Measurements from ENCODE around the gene SEPTIN1.
"Not testable (repeated sequence)": the region's sequence is repeated elsewhere in the genome, so short reads cannot be mapped to it uniquely, and the experiment has no call there.

The SEPTIN1 gene

DNA sequence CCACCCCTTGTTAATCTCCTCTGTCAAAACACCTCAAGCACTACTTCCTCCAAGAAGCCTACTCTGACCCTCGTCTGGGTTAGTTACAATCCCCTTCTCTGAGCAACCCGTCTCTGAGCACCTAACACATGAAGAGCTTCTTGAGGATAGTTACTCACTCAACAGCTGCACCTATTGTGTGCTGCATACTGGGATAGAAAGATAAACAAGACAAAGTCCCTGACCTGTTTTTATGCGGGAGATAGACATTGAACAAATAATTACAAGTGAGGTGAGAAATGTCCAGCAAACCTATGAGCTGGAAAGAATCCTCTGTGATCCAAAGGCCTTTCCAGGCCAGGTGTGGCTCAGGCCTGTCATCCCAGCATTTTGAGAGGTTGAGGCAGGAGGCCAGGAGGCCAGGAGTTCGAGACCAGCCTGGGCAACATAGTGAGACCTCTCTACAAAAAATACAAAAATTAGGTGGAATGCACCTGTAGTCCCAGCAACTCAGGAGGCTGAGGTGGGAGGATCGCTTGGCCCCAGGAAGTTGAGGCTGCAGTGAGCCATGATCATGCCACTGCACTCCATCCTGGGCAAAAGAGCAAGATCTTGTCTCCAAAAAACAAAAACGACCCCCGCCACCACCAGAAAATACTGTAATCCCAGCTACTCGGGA lies 19.5 kb upstream of the SEPTIN1 start:
- peak; percentile 86 for DNase-seq

DNA sequence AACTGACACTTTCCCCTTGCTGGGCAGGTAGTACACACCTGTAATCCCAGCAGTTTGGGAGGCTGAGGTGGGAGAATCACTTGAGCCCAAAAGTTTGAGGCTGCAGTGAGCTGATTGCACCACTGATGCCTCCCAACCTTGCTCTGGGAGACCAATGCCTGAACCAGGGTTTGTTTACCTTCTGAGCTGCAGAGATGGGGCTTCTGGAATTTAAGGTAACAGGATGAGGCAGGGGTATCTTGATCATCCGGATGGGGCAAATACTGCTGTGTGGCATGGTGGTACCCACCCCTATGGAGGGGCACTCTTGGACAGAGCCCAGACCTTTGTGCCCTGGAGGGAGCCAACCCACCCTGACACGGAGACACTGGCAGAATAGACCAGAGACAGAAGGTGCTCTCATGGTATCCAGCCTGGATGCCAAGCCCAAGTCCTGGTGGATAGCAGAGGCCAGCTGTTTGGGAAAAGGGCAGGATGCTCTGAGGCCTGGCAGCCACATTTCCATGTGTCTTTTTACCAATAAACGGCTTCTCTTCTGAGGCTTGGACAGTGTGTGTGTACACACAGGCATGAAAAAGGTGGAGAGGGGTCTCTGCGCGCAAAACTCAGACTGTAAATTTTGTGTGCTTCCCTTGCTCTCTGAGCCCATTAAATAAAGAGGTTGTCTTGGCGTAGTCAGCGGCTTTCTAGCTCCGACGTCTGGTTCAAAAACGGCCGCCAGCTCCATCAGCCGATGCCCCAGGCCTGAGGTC lies 17.2 kb upstream of the SEPTIN1 start:
- no peak for DNase-seq

DNA sequence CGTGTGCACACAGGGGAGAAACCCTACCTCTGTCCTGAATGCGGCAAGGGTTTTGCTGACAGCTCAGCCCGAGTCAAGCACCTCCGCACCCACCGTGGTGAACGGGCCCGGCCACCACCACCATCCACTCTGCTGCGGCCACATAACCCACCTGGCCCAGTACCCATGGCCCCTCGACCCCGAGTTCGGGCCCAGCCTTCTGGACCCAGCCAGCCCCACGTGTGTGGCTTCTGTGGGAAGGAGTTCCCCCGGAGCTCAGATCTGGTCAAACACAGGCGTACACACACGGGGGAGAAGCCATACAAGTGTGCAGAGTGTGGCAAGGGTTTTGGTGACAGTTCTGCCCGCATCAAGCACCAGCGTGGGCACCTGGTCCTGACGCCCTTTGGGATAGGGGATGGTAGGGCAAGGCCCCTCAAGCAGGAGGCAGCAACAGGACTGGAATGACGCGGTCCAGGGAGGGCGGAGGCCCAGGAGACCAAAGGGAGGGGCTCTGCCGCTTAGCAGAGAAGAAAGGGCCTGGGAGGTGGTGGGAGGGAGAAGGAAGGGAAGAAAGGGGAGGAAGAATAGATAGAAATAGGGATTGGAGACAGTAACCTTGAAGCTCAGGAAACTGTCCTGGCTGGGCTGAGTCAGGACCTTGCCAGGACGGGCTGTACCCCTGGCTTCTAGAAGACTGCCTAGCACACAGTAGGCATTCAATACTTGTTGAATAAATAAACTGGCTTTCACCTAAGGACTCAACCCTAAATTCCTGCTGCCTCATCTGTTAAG lies 16.5 kb upstream of the SEPTIN1 start:
- no peak for DNase-seq

DNA sequence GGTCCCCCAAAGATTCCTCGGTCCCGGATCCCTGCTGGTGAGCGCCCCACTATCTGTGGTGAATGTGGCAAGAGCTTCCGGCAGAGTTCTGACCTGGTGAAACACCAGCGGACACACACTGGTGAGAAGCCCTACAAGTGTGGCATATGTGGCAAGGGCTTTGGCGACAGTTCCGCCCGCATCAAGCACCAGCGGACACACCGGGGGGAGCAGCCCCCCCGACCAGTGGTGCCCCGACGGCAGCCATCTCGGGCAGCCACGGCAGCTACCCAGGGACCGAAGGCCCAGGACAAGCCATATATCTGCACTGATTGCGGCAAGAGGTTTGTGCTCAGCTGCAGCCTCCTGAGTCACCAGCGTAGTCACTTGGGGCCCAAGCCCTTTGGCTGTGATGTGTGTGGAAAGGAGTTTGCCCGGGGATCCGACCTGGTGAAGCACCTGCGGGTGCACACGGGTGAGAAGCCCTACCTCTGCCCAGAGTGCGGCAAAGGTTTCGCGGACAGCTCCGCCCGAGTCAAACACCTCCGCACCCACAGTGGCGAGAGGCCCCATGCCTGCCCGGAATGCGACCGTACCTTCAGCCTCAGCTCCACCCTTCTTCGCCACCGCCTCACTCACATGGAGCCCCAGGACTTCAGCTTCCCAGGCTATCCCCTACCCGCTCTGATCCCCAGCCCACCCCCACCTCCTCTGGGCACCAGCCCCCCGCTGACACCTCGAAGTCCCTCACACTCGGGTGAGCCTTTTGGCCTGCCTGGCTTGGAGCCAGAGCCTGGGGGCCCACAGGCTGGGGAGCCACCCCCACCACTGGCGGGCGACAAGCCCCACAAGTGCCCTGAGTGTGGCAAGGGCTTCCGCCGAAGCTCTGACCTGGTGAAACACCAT lies 15.7 kb upstream of the SEPTIN1 start:
- no peak for DNase-seq

DNA sequence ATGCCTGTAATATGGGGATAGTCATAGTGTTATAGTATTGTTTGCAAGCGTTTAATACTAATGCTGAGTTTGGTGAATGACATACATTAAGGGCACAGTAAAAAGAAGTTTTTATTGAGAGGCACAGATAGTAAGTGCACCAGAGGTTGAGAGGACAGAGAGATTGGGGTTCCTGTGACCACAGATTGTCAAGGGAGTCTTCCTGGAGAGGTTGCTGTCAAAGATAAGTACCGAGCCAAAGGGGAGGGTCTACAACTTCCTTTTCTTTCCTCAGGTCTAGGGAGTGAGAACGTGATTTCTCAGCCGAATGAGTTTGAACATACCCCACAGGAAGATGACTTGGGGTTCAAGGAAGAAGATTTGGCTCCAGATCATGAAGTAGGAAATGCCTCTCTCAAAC lies 14.7 kb upstream of the SEPTIN1 start:
- no peak for DNase-seq

DNA sequence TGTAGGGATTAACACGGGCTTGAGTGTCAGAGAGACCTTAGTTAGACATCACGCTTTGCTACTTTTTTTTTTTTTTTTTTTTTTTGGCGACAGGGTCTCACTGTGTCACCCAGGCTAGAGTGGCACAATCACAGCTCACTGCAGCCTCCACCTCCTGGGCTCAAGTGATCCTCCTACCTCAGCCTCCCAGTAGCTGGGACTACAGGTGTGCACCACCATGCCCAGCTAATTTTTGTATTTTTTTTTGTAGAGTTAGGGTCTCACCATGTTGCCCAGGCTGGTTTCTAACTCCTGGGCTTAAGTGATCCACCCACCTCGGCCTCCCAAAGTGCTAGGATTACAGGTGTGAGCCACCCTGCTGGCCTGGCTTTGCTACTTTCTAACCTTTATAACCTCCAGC lies 14.3 kb upstream of the SEPTIN1 start:
- DNase-seq, result not testable (repeated sequence)

DNA sequence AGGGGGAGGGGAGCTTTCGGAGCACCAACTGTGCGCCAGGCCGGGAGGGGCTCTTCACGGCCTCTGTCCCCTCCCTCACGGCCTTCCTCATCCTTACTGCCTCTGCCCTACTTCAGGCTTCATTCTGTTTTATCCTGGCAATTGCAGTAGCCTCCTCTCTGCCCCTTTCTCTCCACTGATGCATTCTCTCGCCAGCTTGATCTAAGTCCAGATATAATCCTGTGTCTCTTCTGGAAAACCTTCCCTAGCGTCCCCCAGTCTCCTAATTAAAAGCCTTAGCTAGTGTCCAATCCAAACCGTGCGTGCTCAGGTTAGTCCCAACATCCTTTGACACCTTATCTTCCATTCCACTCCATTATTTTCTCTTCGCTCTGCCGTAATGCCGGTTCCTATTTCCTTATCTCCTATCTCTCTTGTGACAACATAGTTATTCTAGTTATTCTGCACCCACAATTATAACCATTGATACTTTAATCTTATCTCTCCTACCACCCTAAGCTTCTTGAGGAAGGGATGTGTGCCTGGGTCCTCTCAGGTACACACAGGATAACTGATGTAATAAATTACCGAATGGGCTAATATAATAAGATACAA lies 13.7 kb upstream of the SEPTIN1 start:
- peak; percentile 50 for DNase-seq

DNA sequence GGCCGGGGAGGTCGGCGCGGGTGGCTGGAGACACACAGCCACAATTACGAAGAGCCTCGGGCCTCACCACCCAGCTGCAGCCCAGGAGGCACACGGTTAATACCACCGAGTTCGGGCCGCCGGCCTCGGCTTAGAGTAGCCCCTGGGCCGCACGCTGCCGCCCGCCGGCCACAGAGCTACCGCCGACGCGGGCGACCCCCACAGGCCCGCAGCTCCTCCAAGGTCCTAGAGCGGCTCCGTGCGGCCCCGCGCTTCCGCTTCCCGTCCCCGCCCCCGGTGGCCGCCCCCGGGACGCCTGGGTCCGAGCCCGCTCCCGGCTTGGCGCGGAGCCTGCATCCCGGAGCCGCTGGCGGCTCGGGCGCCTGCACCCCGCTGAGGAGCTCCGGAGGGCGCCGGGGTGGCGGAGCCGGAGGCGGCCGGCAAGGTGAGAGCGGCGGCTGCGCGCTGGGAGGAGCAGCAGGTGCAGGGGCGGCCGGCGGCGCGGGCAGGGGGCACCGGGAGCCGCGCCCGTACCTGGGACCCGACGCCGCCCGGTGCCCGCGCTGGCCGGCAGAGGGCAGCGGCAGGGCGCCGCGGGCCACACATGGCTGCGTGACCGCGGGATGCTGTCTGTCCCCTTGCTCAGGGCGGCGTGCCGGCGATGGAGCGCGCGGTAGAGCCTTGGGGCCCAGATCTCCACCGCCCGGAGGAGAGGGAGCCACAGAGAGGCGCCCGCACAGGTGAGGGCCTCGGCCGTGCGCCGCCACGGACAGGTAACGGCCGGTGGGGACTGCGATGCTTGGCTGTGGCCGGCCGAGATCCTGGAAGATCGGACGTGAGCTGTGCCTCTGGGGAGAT lies 13.0 kb upstream of the SEPTIN1 start, which contains the start of gene ZNF48:
ZNF48 (plus strand) TSS at position 266 of the 837 bp plus-strand sequence; CDS start at position 641, 375 bp downstream.
- DNase-seq, result peak; percentile 93

DNA sequence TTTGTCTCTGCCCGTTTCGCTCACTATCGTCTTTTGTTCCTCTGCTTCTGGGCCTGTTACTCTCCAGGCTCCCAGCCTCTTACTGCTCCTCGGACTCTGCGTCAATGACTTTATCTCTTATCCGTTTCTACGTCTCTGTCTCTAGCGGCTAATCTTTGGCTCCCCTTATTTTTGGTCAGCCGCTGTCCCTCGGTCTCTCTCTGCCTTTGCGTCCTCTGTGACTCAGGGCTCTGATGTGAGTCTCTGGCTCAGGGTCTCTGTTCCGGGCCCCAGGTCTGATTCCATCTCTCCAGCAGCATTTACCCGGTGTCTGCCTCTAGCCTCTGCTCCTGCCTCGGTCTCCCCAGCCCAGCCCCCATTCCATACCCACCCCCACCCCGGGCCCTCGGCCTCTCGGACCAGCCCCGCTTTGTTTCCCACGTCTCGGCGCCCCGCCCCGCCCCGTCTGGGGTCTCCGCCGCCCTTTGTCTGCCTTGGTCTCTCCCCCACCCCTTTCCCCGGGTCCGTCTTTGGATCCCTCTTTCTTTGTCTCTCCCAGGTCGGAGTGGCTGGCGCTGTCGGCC lies 12.3 kb upstream of the SEPTIN1 start:
- DNase-seq, result peak; percentile 70

DNA sequence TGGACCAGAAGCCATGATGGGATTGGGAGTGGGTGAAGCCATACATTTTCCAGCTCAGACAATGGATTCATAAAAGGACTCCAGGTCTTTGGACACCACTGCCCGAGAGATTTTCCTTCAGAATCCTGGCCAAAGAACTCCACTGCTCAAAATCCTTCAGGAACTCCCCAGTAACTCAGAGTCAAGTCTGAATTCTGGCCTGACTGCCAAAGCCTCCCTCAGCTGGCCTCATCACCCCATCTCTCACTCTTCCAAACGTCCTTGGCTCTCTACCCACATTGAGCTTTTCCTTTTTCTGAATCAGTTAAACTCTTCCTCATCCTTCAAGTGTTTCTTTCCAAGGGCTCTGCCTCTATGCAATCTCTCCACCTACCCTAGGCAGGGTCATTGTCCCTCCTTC lies 1.2 kb upstream of the SEPTIN1 start:
- DNase-seq, result no peak

DNA sequence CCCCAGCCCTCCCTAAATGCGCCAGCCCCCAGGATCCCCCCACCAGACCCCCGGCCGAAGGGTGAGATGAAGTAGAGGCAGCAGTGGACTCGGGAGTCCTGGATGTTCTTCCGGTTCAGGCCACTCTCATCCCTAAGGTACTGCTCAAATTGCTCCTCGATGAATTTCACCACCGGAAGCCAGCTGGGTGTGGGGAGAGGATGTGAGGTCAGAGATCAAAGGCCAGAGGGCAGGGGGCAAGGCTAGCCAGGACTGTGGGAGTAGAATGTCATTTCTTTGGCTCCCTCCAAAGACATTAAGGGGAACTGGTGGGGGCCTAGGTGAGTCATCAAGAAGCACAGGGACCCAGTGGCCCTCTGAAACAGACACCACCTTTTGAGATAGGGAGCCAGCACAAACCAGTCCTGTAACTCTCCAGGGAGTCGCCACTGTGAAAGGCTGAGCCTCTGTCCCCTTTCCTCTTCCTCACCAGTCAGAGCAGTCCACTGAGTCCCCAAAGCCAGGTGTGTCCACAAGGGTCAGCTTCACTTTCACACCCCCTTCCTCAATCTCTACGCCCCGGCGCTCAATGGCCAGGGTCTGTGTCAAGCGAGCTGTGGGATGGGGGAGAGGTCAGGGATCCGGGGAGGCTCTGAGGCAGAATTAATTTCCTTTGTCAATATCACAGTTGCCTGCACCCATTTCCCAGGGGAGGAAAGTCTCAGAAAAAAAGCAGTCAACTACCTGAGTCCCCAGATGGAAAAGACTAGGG lies 895 bp downstream of the SEPTIN1 start:
- peak; percentile 26 for DNase-seq

DNA sequence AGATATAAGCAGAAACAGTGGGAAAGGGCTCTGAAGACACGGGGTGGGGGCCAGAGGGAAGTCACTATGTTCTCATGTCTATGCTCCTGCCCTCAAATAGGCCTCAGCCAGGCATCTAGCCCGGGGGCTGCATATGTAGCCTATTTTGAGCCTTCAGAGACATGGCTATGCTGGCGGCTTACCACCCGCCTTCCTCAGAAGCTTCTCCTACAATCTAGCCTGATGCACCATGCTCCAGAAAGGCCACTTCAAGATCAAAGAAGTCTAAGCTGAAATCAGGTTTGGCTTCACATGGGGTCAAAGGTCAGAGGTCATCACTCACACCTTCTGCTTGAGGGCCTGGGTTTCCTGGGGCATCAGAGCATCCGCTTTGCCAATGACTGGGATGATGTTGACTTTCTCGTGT lies 1.6 kb downstream of the SEPTIN1 start:
- DNase-seq, result no peak

DNA sequence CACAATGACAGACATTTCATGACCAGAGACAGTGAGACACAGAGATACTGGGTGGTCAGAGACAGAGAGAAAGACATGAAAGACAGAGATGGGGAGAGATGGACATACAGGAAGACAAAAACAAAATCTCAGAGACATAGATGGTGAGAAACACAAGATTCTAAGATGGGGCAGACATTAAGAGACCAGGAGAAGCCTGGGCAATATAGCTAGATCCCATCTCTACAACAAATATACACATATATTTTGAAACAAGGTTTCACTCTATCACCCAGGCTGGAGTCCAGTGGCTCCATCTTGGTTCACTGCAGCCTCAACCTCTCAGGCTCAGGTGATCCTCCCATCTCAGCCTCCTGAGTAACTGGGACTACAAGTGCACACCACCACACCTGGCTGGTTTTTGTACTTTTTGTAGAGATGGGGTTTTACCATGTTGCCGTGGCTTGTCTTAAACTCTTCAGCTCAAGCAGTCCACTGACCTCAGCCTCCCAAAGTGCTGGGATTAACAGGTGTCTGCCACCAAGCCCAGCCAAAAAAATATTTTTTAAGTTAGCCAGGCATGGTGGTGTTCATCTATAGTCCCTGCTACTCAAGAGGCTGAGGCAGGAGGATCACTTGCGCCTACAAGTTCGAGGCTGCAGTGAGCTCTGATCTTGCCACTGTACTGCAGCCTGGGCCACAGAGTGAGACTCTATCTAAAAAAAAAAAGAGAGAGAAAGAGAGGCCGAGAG lies 2.1 kb downstream of the SEPTIN1 start:
- DNase-seq, result no peak

DNA sequence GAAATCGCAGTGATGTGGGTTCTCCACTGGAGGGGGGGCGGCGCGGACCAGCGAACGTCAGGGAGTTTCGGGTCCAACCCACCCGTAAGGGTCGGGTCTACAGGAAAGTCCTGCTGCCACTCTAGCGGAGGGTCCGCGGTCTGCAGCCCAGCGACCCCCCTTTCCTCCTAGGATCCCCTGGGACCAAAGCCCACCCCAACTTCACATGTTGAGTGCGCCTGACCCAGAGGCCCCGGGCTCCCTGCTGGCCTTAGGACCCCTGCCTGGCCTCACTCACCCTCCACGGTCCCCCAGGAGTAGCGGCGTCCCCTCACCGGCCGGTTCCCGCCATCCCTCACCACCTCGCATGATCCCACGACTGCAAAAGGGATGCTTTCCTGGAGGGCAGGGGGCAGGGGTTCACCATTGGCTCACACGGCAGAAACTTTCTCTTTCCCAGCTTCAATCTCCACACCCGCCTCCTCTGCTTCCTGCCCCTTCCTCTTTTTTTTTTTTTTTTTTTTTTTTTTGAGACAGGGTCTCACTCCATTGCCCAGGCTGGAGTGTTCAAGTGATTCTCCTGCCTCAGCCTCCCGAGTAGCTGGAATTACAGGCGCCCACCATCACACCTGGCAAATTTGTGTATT lies 3.1 kb downstream of the SEPTIN1 start:
- DNase-seq, result no peak

DNA sequence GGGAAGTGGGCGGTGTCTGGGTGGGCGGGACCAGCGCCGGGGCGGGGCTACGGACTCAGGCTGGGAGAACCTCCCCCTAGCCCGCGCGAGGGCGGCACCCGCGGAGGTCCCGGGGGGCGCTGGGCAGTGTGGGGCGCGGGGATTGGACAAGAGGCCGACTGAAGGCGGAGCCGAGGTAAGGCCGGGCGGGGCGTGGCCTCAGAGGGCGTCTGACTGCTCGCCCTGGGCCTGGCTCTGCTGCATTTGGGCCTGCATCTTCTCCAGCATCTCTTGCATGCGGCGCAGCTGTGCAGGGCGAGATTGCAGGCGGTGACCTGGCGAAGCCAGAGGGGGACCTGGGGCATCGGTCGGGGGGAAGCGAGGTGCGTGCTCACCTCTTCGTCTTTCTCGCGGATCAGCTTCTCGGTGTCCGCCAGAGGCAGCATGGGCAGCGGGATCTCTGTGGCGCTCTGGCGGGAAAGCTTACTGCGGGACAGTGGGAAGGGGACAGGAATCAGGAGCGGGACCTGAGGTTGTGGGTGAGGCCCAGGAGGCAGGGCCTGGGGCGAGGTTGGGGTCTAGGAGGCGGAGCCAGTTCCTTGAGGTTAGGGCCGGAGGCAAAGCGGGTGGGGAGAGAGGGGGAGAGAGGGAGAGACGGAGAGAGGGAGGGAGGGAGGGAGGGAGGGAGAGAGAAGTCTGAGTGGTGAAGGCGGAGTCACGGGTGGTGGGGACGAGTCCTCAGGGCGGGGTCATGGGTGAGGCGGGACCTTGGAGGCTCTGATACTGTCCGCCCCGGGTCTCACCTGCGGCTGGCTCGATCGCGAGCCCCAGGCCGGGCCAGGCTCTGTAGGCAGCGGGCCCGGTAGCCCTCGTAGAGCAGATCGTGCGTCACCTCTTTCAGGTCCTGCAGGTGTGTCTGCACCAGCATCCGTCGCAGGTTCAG lies 3.9 kb downstream of the SEPTIN1 start:
- peak; percentile 97 for DNase-seq

DNA sequence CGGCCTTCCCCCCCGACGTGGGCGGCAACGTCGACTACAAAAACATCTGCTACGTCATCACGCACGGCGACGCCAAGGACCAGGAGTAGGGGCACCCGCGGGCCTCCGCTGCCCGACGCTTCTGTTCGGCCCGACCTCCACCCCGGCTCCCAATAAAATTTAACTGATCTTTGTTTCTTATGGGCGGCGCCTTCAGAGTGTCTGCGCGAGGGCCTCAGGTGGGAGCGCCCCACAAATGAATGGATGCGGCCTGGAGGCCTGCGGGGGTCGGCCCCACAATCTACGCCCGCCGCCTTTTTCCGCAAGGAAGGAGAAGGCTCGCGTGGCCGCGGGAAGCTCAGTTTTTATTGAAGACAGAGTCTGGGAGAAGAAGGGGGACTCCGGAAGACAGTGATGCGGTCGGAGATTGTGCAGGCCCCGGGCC lies 4.5 kb downstream of the SEPTIN1 start:
- DNase-seq, result peak; percentile 92

DNA sequence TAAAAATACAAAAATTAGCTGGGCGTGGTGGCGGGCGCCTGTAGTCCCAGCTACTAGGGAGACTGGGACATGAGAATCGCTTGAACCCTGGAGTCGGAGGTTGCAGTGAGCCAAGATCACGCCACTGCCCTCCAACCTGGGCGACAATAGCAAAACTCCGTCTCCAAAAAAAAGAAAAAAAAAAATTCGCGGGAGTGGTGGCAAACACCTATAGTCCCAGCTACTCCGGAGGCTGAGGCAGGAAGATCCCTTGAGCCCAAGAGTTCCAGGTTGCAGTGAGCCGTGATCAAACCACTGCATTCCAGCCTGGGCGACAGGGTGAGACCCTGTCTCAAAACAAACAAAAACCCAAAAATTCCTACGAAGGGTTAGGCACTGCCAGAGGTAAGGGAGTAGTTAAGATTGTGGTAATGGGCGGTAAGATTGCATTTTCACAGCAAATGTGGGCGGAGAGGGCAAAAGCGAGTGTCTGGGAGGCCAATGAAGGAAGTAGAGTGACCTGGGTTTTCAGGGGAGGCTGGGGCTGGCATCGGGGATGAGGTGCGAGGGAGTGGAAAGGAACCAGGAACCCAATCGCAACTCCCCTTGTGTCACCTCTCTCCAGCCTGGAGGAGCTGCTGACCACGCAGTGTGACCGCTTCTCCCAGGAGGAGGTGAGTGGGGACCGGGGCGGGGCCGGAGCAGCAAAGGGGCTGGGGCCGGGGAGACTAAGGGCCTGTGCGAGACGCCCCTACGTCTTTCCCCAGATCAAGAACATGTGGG lies 5.1 kb downstream of the SEPTIN1 start:
- DNase-seq, result no peak
